Tongue (tissue), 2 donors: Measurements from ENCODE around the gene S100A7. TPM values are rescaled to one million over a fixed set of nuclear protein-coding genes. Genes with fewer than 3 reads are reported as not detected.
A peak's percentile ranks its signal among the peaks of the same experiment; 100 is the strongest.
"Not testable (repeated sequence)": the region's sequence is repeated elsewhere in the genome, so short reads cannot be mapped to it uniquely, and the experiment has no call there.

ENCODE experiments used
- DNase-seq: peaks from one replicate; pipeline ENCODE4 v3.0.0-alpha.2; 2015
- total RNA-seq: library from RNA; depleted of rRNA; stranded (reverse); fragments of >200 nt; gene quantifications from one replicate; pipeline ENCODE4 v1.2.3, GENCODE V29; 2014

The S100A7 gene
- total RNA-seq, 1 donor from 2014 or later = 2.6 TPM

DNA sequence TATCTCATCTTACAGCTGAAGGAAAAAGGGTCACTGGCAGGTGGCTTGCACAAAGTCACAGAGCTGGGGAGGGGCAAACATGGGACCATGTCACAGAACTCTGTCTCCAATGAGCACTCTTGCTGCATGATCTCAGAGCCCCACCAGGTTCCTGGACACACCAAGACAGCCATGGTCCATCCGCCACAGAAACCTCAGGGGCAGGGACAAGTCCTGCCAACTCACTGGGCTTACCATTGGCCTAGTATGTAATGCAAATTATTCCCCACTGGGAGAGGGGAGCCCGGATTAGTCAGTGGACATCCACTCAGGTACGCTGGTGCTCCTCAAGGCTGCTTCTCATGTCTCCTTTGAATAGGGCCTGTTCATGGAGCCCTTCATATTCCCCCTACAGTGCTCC lies 29.9 kb downstream of the S100A7 start:
- DNase-seq = no peak

DNA sequence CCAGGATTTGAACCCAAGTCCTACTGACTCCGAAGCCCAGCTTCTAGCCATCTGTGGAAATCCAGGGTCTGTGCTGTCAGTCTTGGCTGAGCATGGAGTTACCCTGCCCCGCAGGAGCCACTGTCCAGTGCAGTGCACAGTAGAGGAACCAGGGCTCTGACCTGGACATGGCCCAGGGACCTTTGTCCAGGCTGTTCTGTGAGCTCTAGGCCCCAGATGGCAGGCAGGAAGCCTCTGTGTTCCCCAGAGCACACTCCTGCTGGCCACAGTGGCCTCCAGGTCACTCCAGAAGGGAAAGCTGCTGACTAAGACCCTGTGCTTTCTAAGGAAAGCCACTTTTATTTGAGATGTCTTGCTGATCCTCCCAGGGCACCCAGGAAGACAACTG lies 30.3 kb downstream of the S100A7 start:
- no peak for DNase-seq

DNA sequence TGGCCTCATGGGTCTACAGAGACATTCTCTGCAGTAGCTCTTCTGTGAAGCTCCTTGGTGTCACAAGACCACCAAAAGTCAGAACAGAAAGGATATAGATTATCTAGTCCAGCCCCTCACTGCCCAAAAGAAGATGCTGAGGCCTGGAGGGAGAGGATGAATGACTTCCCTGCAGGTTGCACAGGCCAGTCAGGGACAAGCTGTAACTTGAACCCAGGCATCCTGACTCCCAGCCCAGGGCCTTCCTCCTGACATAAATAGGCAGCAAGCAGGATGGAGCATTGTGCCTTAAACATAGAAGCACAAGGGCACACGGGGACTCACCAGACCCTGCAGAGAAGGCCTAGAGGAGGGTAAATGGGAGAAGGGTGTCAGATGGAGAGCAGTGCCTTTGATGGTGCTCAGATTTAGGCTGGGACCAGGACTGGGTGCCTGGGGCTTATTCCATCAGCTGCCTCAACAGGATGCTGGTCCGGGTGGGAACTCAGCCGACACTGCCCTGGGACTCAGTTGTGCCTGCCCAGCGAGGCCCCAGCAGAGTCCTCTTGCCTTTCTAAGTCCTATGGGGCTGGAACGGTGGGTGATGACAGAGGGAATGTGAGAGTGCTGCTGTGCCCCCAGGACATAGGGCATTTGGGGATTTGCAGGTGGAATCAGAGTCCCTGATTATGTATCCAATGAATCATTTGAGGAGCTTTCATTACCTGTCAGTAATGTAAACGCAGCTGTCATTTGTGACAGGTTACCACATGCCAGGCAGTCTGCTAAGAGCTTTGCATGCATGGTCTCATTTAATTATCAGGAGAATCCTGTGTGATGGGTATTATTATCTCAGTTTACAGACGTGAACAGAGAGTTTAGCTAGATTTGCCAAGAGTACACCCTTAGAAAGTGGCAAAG lies 30.9 kb downstream of the S100A7 start:
- DNase-seq = peak; percentile 16

DNA sequence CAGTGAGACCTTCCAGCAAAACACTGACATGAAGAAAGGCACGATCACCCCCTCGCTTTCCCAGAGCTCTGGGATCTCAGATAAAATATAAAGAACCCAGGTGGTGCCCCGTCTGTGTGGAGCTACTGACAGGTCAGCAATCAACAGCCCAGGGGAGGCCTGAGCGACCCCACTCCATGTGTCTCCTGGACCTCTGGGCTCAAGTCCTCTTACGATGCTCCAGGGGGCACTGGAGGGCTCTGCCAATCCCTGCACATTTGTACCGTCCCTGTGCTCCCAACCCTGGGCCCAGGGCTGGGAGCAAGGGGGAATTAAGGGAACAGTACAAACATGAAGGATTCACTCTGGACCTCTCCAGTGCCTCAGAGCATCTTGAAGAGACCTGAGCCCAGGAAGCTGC lies 31.7 kb downstream of the S100A7 start:
- no peak for DNase-seq

DNA sequence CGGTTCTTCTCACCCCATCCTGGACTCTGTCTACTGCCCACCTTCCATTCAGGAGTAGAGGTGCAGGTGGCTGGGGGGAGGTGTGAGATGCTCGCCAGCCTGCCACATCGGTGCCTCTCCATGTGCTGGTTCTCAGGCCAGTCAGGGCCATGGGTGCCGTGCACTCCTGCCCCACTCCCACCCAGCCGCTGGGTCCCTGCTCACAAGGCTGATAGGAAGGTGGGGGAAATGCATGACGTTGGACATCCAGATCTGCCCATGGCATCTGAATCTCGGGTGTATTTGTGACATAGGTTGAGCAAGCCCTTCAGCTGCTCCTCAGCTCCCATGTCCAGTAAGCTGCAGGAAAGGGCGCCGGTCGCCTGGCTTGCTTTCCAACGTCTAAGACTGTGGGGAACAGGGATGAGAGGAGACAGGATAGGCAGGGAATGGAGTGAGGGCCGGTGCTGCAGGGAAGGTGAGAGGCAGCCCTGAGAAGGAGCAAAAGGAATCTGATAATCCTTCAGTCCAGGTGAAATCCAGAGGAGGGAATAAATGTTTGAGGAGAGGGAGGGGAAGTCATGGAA lies 32.3 kb downstream of the S100A7 start:
- DNase-seq = no peak

DNA sequence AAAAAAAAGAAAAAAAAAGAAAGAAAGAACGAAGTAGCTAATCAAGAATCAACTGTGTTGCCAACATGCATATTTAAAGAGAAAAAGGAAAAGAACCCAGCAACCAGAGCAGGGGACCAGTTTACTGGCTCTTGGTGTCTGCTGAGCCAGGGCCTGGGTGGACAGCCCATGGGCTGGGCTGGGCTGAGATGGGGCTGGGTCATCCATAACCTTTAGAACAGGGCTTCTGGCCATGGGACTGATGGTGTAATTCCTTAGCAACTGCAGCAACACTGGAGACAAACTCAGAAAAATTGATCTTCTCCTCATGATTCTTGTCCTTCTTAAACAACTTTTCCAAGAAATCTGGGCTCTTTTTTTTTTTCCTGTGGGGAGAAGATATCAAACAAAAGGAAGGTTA lies 33.6 kb downstream of the S100A7 start:
- DNase-seq = no peak

DNA sequence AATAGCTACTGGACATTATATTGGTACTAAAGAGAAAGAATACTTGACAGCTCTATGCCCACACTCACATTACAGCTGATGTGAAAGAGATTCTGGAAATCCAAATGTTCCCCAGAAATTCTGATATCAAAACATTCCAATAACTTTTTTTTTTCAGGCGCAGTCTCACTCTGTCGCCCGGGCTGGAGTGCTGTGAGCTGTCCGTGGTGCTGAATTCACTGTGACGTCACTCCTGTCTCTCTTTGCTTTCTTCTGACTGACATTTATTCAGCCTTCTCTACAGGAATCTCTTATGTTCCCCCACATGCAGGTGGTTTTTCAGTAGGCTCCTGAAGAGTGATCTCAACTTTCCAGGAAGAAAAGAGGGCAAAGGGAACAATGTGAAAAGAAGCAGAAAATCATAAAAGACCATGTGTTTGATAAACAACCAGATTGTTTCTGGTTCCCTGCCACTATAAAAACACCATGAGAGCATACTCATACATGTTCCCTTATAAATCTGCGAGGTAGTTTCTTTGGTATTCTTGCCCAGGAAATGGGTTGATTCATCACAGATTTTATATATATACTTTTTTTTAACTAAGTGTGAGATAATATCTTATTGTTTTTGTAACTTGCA lies 37.9 kb downstream of the S100A7 start:
- peak; percentile 90 for DNase-seq

DNA sequence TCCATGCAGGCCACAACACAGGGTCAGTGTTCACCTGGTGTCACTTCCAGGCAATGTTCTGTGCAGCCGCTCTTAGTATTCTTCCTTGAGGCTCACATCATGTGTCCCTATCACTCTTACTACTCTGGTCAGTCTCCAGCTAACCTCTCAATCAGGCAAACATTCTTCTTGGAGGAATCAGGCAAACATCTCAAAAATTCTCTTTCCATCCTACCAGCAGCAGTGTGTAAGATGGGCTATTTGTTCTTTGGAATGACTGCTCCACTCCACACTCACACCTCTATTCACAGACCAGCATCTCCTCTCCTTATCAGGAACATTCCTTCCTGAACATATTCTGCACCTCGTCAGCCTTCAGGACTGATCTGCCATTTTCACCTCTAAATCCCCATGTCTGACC lies 40.1 kb downstream of the S100A7 start:
- DNase-seq = no peak

DNA sequence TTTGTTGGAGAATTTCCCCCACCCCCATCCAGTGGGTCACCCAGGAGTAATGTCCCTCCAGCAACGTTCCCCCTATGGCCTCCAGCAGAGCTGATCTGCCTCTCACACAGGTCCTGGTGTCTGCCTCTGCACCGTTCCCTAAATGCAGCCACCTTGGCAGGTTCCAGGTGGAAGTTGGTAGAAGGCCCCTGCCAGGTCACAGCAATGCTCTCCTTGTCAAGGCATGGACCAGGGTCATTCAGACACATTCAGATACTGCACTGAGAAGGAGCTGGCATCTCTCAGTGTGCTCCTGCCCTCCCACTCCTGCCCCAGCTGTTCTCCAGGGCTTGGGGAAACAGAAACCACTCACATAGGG lies 41.0 kb downstream of the S100A7 start:
- not testable (repeated sequence) for DNase-seq

DNA sequence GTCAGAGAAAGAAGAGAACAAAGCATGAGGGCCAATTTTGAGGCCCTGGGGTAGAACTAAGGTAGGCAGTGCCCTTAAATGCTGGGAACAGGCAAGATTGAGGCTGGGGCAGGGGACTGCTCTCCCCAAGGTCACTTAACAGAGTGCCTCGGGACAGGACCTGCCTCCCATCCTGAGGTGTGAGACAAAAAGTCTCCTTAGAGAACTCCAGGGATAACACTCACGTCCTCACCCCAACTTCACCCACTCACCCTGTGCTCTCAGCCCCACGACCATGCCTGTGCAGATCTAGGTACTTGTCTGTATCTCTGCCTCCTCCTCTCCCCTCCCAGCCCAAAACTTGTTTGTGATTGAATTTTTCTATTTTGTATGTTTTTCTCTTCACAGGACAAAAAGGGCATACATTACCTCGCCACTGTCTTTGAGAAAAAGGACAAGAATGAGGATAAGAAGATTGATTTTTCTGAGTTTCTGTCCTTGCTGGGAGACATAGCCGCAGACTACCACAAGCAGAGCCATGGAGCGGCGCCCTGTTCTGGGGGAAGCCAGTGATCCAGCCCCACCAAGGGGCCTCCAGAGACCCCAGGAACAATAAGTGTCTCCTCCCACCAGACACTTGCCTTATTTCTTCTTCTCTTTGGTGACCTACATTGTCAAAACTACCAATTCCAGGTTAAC lies 41.6 kb downstream of the S100A7 start:
- not testable (repeated sequence) for DNase-seq

DNA sequence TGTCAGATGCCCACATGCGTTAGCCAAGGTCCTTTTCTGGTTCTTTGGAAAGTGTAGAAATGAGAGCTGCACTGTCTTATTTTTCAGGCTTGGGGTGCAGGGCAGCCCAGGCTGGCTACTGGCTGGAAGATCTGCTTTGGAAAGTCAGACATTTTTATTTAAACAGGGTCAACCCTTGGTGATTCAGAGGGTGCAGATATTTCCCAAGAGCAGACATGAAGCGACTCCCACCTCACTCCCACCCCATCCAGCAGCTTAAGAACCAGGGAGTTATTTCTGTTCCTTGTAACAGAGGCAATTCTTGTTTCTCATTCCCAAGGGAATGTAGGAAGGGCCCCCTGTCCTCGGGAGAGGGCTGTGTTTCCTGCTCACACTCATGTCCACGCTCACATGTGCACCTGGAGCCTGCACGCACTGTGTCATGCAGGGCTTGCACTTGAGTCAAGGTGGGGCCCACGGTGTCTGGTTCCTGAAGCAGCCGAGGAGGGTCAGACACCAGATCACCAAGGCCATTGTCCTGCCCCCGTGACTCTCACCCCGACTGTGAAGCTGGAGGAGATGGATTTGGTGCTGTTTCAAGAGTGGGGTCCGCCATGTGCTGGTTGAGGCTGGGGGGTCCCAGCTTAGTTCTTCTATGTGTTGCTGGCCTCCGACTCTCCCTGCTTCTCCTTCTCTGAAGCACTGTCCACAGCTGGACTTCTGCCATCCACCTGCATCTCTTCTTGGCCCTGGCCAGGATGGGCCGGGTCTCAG lies 43.1 kb downstream of the S100A7 start:
- DNase-seq = no peak

DNA sequence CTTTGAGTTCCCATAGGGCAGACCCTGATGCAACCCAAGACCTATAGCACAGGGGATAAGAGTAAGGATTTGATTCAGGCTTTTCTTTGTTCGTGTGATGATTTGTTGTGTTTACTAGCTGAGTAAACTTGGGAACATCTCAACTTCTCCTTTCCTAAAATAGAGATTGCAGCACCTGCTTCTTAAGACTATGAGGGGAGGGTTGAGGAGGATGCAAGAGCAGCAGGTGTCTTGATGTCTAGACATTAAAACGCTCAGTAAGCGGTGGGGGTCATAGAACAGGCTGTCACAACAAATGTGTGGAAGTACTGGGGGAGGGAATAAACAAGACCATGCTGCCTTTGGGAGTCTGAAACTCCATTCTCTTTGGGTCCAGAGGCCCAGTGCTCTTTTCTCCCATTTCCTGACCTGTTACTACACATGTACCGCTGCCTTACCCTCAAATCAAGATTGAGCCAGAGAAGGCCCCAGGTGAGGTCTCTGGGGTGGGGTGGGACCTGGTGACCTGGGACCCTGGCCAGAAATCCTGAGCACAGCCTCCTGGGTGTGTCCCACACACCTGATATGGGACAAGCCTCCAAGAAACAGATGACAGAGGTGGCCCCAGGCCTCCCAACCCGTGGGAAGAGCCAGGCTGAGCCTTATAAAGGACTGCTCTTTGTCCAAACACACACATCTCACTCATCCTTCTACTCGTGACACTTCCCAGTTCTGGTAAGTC lies 44.4 kb downstream of the S100A7 start, which contains the start of gene S100A7A:
Gene S100A7A (plus strand): TSS at position 671 of the 721 bp plus-strand sequence. CDS start 1,563 bp downstream, outside the sequence.
- no peak for DNase-seq

DNA sequence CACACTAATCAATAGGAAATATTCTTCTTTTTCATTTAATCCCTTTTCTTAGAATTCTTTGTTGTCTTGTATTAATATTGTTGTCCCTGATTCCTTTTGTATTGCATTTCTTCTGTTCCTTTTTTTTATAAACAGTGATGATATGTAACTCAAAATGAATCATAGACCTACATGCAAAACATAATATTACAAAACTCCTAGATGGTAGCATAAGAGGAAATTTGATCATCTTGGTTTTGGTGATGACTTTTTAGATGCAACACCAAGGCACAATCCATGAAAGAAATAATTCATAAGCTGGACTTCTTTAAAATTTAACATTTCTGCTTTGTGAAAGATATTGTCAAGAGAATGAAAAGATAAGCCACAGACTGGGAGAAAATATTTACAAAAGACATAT lies 46.5 kb downstream of the S100A7 start:
- DNase-seq = not testable (repeated sequence)

Other genes starting within 250 kb of the S100A7 start
- gene PRR9, start 243.1 kb downstream of the S100A7 start, total RNA-seq = not detected
- gene LORICRIN, start 201.0 kb downstream of the S100A7 start, total RNA-seq = not detected
- 2.4 TPM for gene PGLYRP3, start 147.7 kb downstream of the S100A7 start, total RNA-seq
- 0.31 TPM for gene PGLYRP4, start 111.8 kb downstream of the S100A7 start, total RNA-seq
- 739 TPM for gene S100A9, start 102.8 kb downstream of the S100A7 start, total RNA-seq
- gene S100A12, start 85.0 kb downstream of the S100A7 start, total RNA-seq = 7.6 TPM
- gene S100A8, start 69.6 kb downstream of the S100A7 start, total RNA-seq = 87.6 TPM
- gene S100A7A, start 44.1 kb downstream of the S100A7 start, total RNA-seq = not detected
- gene S100A6, start 75.3 kb upstream of the S100A7 start, total RNA-seq = 103 TPM
- not detected for gene S100A5, start 80.3 kb upstream of the S100A7 start, total RNA-seq
- gene S100A4, start 85.2 kb upstream of the S100A7 start, total RNA-seq = 160 TPM
- gene S100A3, start 88.6 kb upstream of the S100A7 start, total RNA-seq = 0.72 TPM
- 46.5 TPM for gene S100A2, start 105.2 kb upstream of the S100A7 start, total RNA-seq
- 76.2 TPM for gene S100A16, start 152.5 kb upstream of the S100A7 start, total RNA-seq
- 40.9 TPM for gene S100A14, start 155.7 kb upstream of the S100A7 start, total RNA-seq
- gene S100A13, start 166.9 kb upstream of the S100A7 start, total RNA-seq = 42.5 TPM
- 13.4 TPM for gene S100A1, start 167.8 kb upstream of the S100A7 start, total RNA-seq
- gene CHTOP, start 173.4 kb upstream of the S100A7 start, total RNA-seq = 71.8 TPM
- gene SNAPIN, start 198.1 kb upstream of the S100A7 start, total RNA-seq = 64.9 TPM
- 136 TPM for gene ILF2, start 210.3 kb upstream of the S100A7 start, total RNA-seq
- 8.5 TPM for gene NPR1, start 218.0 kb upstream of the S100A7 start, total RNA-seq